Midbrain (tissue), 1 donor: ENCODE measurements around the gene HECTD1.
A peak's percentile ranks its signal among the peaks of the same experiment; 100 is the strongest.
"Not testable (repeated sequence)": the region's sequence is repeated elsewhere in the genome, so short reads cannot be mapped to it uniquely, and the experiment has no call there.

Experiments used
- DNase-seq: peaks from one replicate; lab custom pipeline; 2025; lab: John Stamatoyannopoulos, UW

The HECTD1 gene

GRCh38 chr14:31228533-31228932 is 20.9 kb upstream of the HECTD1 start:
- no peak for DNase-seq

GRCh38 chr14:31224808-31225207 is 17.2 kb upstream of the HECTD1 start:
- DNase-seq: no peak

- no peak for DNase-seq
Observed at GRCh38 chr14:31223331-31223730, 15.7 kb upstream of the HECTD1 start.

DNA sequence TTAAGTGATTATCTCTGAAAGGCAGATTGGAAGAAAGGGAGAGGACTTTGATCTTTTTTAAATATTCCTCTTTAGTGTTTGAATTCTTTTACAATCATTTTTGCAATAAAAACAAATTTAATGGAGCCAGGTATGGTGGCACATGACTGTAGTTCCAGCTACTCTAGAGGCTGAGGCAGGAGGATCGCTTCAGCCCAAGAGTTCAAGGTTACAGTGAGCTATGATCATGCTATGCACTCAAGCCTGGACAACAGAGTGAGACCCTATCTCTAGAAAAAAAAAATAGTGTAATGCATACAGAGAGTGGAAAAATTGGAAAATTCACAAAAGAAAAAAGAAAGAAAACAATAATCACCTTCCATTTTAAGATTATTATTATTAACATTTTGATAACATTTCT is 15.2 kb upstream of the HECTD1 start:
- no peak for DNase-seq

- no peak for DNase-seq
Observed at GRCh38 chr14:31221266-31221665, 13.7 kb upstream of the HECTD1 start.

DNA sequence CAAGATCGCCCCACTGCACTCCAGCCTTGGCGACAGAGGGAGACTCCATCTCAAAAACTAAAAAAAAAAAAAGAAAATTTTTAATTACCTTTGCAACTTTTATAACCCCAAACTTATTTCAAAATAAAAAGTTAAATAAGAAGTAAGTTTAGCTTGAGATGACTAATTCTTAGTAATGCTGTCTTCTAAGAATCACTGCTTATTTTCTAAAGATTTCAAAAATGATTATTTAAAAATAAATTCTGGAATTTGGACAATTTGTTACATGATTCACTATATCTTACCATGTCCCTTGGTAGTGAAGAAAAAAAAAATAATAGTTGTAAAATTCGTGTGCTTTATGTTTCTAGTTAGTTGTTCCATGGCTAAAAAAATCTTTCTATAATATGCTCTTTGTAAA is 11.6 kb upstream of the HECTD1 start:
- DNase-seq: no peak

DNA sequence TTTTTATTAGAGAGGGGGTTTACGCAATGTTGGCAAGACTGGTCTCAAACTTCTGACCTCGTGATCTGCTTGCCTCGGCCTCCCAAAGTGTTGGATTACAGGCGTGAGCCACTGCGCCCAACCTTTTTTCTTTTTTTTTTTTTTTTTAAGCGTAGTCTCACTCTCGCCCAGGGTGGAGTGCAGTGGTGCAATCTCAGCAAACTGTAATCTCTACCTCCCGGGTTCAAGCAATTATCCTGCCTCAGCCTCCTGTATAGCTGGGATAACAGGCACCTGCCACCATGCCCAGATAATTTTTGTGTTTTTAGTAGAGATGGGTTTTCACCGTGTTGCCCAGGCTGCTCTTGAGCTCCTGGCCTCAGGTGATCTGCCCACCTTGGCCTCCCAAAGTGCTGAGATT is 8.8 kb upstream of the HECTD1 start:
- no peak for DNase-seq

DNA sequence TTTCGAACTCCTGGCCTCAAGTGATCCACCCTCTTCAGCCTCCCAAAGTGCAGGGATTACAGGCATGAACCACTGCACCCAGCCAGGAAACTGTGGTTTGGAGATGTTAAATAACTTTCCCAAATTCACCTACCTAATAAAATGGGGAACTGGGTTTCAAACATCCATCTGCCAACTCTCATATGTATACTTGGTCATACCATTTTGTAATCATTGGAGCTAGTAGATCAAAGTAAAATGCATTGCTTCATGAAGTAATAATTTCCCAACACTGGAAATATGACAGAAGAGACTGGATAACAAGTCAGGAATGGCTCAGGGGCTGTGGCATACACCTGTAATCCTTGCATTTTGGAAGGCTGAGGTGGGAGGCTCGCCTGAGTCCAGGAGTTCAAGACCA is 5.3 kb upstream of the HECTD1 start:
- no peak for DNase-seq

DNA sequence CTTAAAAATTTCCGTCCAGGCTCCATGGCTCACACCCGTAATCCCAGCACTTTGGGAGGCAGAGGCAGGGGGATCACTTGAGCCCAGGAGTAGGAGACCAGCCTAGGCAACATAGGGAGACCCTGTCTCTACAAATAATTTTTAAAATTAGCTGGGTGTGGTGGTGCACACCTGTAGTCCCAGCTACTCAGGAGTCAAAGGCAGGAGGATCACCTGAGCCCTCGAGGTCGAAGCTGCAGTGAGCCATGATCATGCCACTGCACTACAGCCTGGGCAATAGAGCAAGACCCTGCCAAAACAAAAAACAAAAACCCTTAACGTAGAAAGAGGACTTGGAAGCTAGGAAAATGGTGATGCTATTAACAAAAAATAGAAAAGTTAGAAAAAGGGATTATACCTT is 2.0 kb upstream of the HECTD1 start:
- no peak for DNase-seq

DNA sequence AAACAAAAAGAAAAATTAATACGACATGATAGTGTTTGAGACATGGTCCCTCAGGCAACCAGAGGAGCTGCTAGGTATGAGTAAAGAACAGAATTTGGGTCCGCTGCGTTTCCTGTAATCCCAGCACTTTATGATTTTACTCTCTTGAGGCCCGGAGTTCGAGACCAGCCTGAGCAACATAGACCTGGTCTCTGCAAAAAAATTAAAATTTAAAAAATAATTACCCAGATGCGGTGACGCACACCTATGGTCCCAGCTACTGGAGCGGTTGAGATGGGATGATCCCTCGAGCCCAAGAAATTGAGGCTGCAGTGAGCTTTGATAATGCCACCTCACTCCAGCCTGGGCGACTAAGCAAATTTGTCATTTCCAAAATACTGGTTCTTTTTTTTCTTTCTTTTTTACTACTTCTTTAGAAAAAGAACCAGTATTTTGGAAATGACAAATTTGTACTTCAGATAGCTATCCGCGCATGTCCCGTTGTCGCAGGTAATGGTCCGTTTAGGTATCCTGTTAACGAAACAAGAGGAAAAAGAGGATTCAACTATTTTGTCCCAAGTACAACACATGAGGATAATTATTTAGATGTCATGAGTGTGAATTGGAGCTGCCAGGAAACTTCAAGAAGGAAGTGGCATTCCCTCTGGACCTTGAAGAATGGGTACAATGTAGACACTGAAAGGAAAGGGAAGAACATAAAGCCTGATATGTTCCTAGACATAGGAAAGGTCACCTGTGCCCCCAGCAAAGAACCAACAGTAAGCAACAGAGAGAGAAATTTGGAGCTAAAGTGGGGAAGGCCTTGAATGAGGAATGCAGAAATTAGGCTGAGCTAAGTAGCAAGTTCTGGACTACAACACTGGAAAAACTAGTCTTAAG is 1.2 kb upstream of the HECTD1 start:
- DNase-seq: no peak

DNA sequence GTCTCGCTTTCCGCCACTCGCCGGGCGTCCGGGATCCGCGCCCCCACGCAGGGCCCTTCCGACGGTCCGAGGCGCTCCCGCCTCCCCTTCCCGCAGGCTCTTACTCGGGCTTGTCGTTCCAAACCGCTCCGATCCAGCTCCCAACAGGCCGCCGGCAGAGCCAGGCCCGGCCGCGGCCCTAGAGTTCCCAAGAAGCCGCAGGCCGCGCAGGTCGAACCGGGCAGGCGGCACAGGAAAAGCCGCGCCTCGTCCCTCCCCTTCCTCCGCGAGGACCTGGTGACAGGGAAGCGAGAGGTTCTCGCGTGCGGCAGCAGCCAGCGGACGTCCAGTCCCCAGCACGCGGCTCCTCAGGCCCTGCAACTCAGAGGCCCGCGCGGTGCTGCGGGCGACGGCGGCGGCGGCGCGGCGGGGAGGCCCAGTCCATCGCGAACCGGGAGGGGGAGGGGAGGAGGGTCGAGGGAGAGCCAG is 272 bp downstream of the HECTD1 start:
- no peak for DNase-seq

DNA sequence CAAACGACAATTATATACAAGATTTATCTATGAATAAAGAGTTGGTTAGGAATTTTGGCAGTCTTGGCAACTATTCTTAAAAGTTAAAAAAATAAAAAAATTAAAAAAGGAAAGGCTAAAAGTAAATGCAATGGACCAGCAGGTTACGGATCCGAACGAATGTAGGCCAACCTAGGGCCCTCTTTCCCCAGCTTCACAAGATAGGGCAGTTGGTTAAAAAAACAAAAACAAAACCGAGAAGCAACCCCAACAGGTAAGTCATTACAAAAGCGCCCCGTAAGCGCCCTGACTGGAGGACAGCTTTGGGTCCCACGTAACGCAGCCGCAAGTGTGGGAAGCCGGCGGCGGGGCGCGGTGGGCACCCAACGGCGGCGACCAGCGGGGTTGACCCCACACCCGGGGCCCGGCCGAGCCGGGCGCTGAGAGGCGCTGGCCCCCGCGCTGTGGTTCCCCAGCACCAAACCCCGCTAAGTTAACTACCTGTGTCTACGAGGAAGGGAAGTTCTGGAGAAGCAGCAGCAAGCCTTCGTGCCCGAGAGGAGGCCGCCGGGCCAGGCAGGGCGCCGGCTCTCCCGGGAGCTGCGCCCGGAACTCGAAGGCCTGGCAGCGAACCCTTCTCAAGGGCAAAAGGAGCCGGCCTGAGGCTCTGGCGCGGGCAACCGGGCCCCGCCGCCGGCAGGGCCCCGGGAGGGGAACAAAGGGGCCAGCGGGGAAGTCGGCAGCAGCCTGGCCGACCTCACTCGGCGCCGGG is 882 bp downstream of the HECTD1 start:
- peak; percentile 65 for DNase-seq

GRCh38 chr14:31205681-31206535 is 1.7 kb downstream of the HECTD1 start:
- DNase-seq: peak; percentile 3

GRCh38 chr14:31204593-31205534 is 2.7 kb downstream of the HECTD1 start:
- DNase-seq: no peak

GRCh38 chr14:31203899-31204592 is 3.5 kb downstream of the HECTD1 start:
- not testable (repeated sequence) for DNase-seq

DNA sequence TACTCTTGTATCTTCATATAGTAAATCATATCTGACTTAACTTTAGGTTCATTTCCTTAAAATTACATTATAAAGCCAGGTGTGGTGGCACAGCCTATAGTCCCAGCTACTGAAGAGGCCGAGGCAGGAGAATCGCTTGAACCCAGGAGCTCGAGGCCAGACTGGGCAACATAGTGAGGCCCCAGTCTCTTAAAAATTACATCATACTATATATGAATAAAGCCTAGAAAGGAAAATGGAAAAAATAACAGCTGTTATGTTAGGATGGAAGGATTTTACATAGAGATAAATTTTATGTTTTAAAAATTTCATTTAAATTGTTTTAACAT is 4.2 kb downstream of the HECTD1 start:
- DNase-seq: no peak

DNA sequence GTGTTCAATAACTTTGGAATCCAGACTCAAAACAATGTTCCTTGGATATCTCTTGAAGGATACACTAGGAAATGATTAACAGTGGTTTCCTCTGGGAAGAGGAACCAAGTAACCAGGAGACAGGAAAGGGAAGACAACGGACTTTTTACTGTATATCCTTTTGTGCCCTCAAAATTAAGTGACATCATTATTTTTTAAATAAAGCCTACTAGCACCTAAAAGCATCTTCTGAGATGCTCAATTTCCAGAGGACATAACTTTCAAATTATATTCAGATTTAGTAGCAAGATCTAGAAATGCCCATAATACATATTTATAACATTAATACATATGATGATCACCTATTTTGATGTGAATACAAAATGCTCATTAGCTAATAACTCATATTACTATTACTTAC is 6.5 kb downstream of the HECTD1 start:
- no peak for DNase-seq

GRCh38 chr14:31200702-31200990 is 6.9 kb downstream of the HECTD1 start:
- DNase-seq: no peak

DNA sequence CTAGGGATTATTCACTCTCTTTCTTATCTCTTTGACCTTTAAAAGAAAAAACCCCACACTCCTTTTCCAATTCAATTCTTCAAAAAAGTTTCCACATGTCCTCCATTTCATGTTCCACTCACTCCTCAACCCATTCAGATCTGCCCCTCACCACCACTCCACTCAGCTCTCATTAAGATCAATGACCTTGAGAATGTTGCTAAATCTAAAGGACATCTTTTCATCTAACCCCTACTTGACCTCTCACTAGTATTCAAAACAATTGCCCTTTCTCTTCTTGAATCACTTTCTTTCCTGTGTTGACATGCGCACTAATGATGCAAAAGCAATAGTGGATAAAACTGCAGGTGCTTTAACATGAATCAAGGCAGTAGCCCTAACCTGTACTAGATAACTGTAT is 9.9 kb downstream of the HECTD1 start:
- no peak for DNase-seq

GRCh38 chr14:31196839-31197492 is 10.6 kb downstream of the HECTD1 start:
- no peak for DNase-seq
